ENCODE measurements around the gene DDIT4.
"Not testable (repeated sequence)": the region's sequence is repeated elsewhere in the genome, so short reads cannot be mapped to it uniquely, and the experiment has no call there.

Gene DDIT4
- 30.3 to 305 (median 167) reads per million in 9 experiments for total RNA-seq

DNA sequence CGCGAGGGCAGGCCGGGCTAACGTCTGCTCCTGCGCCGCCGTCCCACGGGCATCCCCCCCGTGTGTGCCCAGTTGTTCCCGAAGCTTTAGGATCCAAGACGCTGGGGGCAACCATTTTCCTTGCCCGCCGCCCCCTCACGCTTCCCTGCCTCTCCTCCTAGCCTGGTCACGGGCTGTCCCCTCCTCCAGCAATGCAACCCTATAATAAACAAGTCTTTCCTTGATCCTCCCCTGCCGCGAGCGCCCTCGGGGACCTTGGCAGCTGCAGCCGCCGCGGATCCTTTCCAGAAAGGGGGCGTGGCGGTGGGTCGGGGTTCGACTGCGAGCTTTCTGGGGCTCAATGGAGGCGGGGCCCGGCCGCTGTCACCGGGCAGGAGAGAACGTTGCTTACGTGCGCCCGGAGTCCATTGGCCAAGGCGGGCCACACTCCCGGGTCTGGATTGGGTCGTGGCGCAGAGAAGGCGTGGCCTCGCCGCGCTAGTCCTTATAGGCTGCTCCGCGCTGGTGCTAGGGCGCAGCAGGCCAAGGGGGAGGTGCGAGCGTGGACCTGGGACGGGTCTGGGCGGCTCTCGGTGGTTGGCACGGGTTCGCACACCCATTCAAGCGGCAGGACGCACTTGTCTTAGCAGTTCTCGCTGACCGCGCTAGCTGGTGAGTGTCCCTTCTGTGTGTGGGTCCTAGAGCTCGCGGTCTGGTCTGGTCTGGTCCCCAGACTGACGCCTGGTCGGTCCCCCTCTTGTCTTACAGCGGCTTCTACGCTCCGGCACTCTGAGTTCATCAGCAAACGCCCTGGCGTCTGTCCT is at the start of gene DDIT4:
Gene DDIT4 (plus strand): TSS at position 515 of the 803 bp plus-strand sequence. CDS start 293 bp downstream, outside the sequence.
- DNase-seq (peak; percentile 94 to 97 (median 96)), ATAC-seq (replicated peaks) (peak; percentile 92)
- Mint-ChIP-seq H3K9me3 (no peaks in the 10 kb centered on the region), H3K27ac (peak within 1 kb of the TSS; percentile 93 to 98), H3K4me3 (peak within 1 kb of the TSS; percentile 99 to 100), H3K36me3 (ENCODE audit: insufficient read depth) (peaks cover 40% of the 10 kb centered on the region), H3K4me1 (ENCODE audit: low read depth in 2 of 2) (peaks cover 41 to 48% of the 10 kb centered on the region in 2 donors), H3K27me3 (no peaks in the 10 kb centered on the region)

DNA sequence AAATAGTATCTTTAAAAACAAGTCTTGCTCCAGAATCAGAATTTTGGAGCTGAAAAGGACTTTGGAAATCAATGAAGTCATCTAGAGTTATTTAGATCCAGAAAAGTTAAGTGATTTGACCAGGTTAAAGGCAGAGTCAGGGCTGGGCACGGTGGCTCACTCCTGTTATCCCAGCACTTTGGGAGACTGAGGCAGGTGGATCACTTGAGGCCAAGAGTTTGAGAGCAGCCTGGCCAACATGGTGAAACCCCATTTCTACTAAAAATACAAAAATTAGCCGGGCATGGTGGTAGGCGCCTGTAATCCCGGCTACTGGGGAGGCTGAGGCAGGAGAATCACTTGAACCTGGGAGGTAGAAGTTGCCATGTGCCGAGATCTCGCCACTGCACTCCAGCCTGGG is 49.5 kb upstream of the DDIT4 start:
- not testable (repeated sequence) for H3K27ac Mint-ChIP-seq; ATAC-seq (replicated peaks); H3K4me3 Mint-ChIP-seq

DNA sequence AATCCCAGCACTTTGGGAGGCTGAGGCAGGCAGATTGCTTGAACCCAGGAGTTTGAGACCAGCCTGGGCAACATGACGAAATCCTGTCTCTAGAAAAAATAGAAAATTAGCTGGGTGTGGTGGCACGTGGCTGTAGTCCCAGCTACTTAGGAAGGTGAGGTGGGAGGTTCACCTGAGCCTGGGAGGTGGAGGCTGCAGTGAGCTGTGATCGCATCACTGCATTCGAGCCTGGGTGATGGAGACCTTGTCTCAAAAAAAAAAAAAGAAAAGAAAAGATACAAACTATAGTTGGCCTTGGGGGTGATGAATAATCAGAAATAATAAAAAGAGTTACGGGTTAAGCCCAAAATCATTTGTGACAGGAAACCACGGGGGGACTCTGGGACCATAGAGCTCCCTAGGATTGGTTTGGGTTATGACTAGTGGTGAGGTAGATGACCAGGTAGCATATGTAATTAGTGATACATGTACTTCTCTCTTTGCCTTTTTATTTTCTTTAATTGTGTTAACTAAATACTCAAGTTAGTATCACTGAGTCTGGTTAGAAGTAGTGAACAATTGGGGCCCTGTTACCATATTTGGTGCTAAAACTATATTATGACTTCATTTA is 47.2 kb upstream of the DDIT4 start:
- Mint-ChIP-seq H3K4me3 (peak overlapping the region in 1 of 2 donors; percentile 29), H3K9me3 (no peaks in the 10 kb centered on the region), H3K27me3 (no peaks in the 10 kb centered on the region), H3K36me3 (ENCODE audit: insufficient read depth) (peaks cover 60% of the 10 kb centered on the region), H3K27ac (peak overlapping the region; percentile 41 to 82), H3K4me1 (ENCODE audit: low read depth in 2 of 2) (peaks cover 8 to 40% of the 10 kb centered on the region in 2 donors)
- no peak for ATAC-seq (replicated peaks)
- no peak for DNase-seq

More for the DNA sequence above, 49.5 kb upstream of the DDIT4 start:
- DNase-seq, H3K27me3 Mint-ChIP-seq, H3K9me3 Mint-ChIP-seq: not testable (repeated sequence)
- Mint-ChIP-seq H3K36me3 (ENCODE audit: insufficient read depth) (peaks cover 63% of the 10 kb centered on the region), H3K4me1 (ENCODE audit: low read depth in 2 of 2) (peaks cover 9 to 35% of the 10 kb centered on the region in 2 donors)

GRCh38 chr10:72227826-72228225 is 45.9 kb upstream of the DDIT4 start:
- H3K4me3 Mint-ChIP-seq, result no peak overlapping the region

DNA sequence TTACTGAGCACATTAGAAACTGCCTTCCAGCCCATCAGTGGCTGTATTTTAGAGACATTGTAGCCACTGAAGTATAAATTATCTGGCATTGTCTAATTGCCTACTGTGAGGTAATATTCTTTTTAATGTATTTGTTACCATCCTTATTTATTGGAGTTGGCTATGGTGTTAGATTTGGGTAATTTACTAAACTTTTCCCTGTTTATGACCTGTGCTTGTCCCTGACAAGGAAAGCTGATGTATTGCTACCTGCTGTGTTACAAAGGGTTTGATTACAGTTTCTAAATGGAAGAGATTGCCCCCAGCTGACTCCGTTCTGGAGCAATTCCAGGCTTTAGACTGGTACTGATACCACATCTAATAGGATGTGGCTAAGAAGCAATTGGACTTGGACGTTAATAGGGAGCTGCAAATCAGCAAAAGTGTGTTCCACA is 45.4 kb upstream of the DDIT4 start:
- H3K27me3 Mint-ChIP-seq, result no peaks in the 10 kb centered on the region
- peak overlapping the region in 1 of 2 donors; percentile 19 for H3K27ac Mint-ChIP-seq
- no peak overlapping the region for H3K4me3 Mint-ChIP-seq
- no peak for DNase-seq
- ATAC-seq (replicated peaks), result no peak
- no peaks in the 10 kb centered on the region for H3K9me3 Mint-ChIP-seq
- H3K36me3 Mint-ChIP-seq (ENCODE audit: insufficient read depth), result peaks cover 65% of the 10 kb centered on the region
- peaks cover 8 to 36% of the 10 kb centered on the region in 2 donors for H3K4me1 Mint-ChIP-seq (ENCODE audit: low read depth in 2 of 2)

More at GRCh38 chr10:72227826-72228225, 45.9 kb upstream of the DDIT4 start:
- no peaks in the 10 kb centered on the region for H3K27me3 Mint-ChIP-seq
- no peak for DNase-seq
- H3K36me3 Mint-ChIP-seq (ENCODE audit: insufficient read depth), result peaks cover 64% of the 10 kb centered on the region
- no peaks in the 10 kb centered on the region for H3K9me3 Mint-ChIP-seq
- H3K4me1 Mint-ChIP-seq (ENCODE audit: low read depth in 2 of 2), result peaks cover 8 to 40% of the 10 kb centered on the region in 2 donors
- peak overlapping the region in 1 of 2 donors; percentile 28 for H3K27ac Mint-ChIP-seq
- ATAC-seq (replicated peaks), result no peak

DNA sequence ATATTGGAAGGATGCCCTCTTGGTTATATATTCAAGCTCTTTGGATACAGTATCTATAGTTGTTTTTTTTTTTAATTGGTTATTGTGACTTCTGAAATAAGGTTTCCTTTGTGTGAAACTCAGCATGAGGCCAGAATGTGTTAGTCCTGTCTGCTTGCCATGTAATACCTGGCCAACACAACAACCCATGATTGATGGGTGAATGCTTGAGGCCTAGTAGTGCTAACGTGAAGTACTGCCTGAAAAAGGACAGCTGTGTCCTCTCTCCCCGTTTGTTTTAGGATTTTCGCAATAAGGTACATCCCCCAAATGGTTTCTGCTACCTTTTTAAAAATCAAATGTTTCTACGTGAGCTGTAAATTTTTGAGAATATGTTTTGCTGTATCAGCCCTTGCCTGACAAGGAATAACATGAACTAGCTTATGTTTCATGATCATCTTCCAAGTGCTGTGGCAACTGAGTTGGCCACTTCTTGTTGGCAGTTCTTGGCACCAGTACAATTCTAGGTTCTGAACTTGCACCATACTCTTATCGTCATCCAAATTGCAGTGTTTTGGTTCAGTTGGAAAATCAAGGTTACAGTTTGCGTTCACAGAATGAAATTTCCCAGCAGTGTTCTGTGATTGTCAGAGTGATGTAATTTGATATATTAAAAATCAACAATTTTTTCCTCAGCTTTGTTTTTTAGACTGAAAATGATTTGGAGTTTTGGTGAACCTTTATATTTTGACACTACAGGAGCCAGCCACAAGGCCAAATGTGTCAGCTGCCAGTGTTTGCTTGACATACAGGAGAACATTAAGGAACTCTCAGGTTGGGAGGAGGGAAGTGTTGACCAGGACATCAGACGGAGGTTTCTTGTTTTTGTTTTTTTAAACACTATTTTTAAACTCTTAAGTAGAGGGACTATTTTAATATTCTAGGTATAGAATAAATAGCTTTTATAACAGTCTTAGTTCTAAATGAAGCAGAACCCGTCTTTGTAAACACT is 44.2 kb upstream of the DDIT4 start:
- no peak for ATAC-seq (replicated peaks)
- Mint-ChIP-seq H3K4me1 (ENCODE audit: low read depth in 2 of 2) (peaks cover 8 to 29% of the 10 kb centered on the region in 2 donors), H3K27me3 (no peaks in the 10 kb centered on the region), H3K27ac (peak overlapping the region in 1 of 2 donors; percentile 11), H3K9me3 (no peaks in the 10 kb centered on the region), H3K4me3 (no peak overlapping the region), H3K36me3 (ENCODE audit: insufficient read depth) (peaks cover 67% of the 10 kb centered on the region)
- no peak for DNase-seq

- Mint-ChIP-seq H3K36me3 (ENCODE audit: insufficient read depth) (peaks cover 75% of the 10 kb centered on the region), H3K4me3 (no peak overlapping the region), H3K27ac (peak overlapping the region in 1 of 2 donors; percentile 28), H3K4me1 (ENCODE audit: low read depth in 2 of 2) (peaks cover 4 to 14% of the 10 kb centered on the region in 2 donors), H3K27me3 (no peaks in the 10 kb centered on the region), H3K9me3 (no peaks in the 10 kb centered on the region)
- ATAC-seq (replicated peaks), result no peak
- DNase-seq, result no peak
These were observed 40.1 kb upstream of the DDIT4 start for GRCh38 chr10:72233621-72234020.

DNA sequence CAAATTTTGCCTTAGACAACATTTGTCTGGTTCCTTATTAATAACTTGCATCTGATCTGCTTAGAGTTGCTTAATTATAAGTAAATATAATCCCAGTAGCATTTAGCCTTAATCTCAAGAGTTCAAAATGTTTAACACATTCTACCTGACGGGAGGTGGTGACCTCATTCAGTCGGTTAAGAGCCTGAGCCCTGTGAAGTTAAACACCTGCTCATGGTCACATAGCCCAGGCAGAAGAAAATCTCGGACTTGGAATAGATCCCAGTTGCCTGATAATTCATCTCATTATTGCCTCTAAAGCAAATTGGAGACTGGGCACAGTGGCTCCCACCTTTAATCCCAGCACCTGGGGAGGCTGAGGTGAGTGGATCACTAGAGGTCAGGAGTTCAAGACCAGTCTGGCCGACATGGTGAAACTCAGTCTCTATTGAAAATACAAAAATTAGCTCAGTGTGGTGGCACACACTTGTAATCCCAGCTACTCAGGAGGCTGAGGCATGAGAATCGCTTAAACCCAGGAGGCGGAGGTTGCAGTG is 39.1 kb upstream of the DDIT4 start:
- Mint-ChIP-seq H3K9me3 (no peaks in the 10 kb centered on the region), H3K4me1 (ENCODE audit: low read depth in 2 of 2) (peaks cover 5 to 8% of the 10 kb centered on the region in 2 donors), H3K4me3 (no peak overlapping the region), H3K36me3 (ENCODE audit: insufficient read depth) (peaks cover 71% of the 10 kb centered on the region), H3K27me3 (no peaks in the 10 kb centered on the region), H3K27ac (peak overlapping the region in 1 of 2 donors; percentile 16)
- ATAC-seq (replicated peaks), result no peak
- DNase-seq, result no peak

DNA sequence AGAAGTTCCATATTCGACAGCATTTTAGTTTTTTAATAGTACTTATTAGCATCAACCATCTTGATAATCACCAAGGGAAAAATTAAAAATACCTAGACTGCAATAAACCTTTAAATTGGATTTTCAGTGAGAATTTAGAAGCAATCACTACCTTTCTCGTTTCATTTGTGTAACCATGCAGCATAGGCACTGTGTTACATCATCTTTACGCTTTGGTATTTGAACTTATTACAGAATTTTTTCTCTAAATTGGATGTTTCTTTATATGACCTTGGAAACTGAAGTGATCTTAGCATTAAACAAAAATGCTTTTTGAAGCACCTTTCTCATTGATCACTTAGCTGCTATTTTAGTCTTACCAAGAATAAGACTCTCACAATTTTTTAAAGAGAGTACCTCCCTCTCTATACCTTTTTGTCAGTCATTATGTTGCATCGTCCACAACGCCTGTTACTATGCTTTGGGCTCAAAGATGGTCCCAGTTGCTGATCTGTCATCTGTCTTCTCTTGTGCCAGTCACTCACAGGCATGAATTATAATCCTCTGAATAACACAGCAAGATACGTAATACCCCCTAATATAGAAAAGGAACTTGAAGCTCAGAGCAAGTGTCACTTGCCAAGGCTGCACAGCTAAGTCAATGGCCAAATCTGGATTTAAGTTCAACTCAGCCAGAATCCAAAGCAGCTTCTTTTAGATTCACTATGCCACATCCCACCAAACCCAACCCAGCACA is 38.0 kb upstream of the DDIT4 start:
- ATAC-seq (replicated peaks) (no peak), DNase-seq (no peak)
- peak overlapping the region in 1 of 2 donors; percentile 16 for H3K27ac Mint-ChIP-seq
- H3K27me3 Mint-ChIP-seq, result no peaks in the 10 kb centered on the region
- H3K4me1 Mint-ChIP-seq (ENCODE audit: low read depth in 2 of 2), result peaks cover 5 to 7% of the 10 kb centered on the region in 2 donors
- H3K9me3 Mint-ChIP-seq, result no peaks in the 10 kb centered on the region
- H3K36me3 Mint-ChIP-seq (ENCODE audit: insufficient read depth), result peaks cover 62% of the 10 kb centered on the region
- H3K4me3 Mint-ChIP-seq, result no peak overlapping the region

DNA sequence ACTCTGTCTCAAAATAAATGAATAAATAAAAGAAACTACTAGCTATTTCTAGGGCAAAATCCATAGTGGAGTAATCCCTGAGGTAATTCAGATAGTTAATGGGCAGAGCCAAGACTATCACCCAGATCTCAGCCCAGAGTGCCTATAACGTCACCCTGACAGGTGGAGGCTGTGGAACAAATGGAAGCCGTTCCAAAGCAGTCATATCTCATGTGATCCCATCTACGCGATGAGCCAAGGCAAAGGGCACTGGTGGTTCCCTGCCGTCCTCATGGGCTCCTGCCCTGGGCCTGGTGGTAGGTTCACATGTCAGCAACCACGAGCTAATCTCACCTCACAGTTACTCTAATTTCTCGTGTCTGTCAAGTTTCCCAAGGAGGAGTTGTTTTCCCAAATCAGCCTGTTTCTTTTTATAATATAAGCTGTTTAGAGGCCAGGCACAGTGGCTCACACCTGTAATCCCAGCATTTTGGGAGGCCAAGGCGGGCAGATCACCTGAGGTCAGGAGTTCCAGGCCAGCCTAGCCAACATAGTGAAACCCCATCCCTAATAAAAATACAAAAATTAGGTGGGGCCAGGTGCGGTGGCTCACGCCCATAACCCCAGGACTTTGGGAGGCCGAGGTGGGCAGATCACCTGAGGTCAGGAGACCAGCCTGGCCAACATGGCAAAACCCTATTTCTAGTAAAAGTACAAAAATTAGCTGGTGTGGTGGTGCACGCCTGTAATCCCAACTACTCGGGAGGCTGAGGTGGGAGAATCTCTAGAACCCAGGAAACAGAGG is 35.1 kb upstream of the DDIT4 start:
- DNase-seq, result no peak
- no peaks in the 10 kb centered on the region for H3K9me3 Mint-ChIP-seq
- ATAC-seq (replicated peaks), result no peak
- no peak overlapping the region for H3K4me3 Mint-ChIP-seq
- no peaks in the 10 kb centered on the region for H3K27me3 Mint-ChIP-seq
- peaks cover 33% of the 10 kb centered on the region for H3K36me3 Mint-ChIP-seq (ENCODE audit: insufficient read depth)
- H3K27ac Mint-ChIP-seq, result no peak overlapping the region
- H3K4me1 Mint-ChIP-seq (ENCODE audit: low read depth in 2 of 2), result peaks cover 19 to 22% of the 10 kb centered on the region in 2 donors

DNA sequence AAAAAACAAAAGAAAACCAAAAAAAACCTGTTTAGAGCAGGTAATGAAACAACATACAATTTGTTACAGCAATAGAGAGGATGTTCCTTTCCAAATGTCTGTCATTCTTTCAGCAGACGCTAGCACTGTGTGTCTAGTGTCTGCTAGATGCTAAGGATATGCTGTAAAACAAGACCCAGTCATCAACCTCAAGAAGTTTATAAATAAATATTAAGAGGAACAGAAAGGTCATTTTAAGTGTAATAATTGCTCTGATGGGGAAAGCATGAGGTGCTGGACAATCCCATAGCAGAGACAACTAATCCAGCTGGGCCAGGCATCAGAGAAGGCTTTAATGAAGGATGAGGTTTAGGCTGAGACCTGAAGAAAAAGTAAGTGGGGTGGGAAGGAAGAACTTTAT is 34.3 kb upstream of the DDIT4 start:
- Mint-ChIP-seq H3K4me3 (no peak overlapping the region), H3K9me3 (no peaks in the 10 kb centered on the region), H3K27me3 (no peaks in the 10 kb centered on the region), H3K4me1 (ENCODE audit: low read depth in 2 of 2) (peaks cover 24 to 28% of the 10 kb centered on the region in 2 donors), H3K27ac (peak overlapping the region in 1 of 2 donors; percentile 47), H3K36me3 (ENCODE audit: insufficient read depth) (peaks cover 25% of the 10 kb centered on the region)
- ATAC-seq (replicated peaks), result no peak
- DNase-seq, result no peak

DNA sequence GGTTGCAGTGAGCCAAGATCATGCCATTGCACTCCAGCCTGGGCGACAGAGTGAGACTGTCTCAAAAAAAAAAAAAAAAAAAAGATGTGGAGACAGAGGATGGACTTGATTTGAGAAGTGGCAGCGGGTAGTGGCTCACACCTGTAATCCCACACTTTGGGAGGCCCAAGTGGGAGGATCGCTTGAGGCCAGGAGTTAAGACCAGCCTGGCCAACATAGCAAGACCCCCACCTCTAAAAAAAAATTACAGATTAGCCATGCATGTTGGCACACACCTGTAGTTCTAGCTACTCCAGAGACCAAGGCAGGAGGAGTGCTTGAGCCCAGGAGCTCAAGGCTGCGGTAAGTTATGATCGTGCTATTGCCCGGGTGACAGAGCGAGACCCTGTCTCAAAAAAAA is 33.4 kb upstream of the DDIT4 start:
- DNase-seq (no peak), ATAC-seq (replicated peaks) (no peak)
- Mint-ChIP-seq H3K9me3 (no peaks in the 10 kb centered on the region), H3K27ac (no peak overlapping the region), H3K36me3 (ENCODE audit: insufficient read depth) (peaks cover 15% of the 10 kb centered on the region), H3K4me3 (no peak overlapping the region), H3K27me3 (no peaks in the 10 kb centered on the region), H3K4me1 (ENCODE audit: low read depth in 2 of 2) (peaks cover 31 to 37% of the 10 kb centered on the region in 2 donors)
